ENCODE data around the gene FAM47E. TPM values are rescaled to one million over a fixed set of nuclear protein-coding genes. Genes with fewer than 3 reads are reported as not detected.

Gene FAM47E
- total and polyA plus RNA-seq, 2 donors (not counting 3 experiments of a cell fraction or from before 2014, with no cell fraction given), result 0.11 TPM; not detected in 1

GRCh38 chr4:76306882-76307659, 55.5 kb downstream of the FAM47E start:
- BruUV-seq (replicated peaks), result no TSS peak
- no peak overlapping the region for H3K27ac ChIP-seq (ENCODE audit: insufficient read depth, low read depth, low read length)
- H3K79me2 ChIP-seq (ENCODE audit: control insufficient read depth, insufficient read depth, low read length), result no peaks in the 10 kb centered on the region

More at GRCh38 chr4:76306882-76307659, 55.5 kb downstream of the FAM47E start:
- H3K36me3 ChIP-seq (ENCODE audit: control insufficient read depth in 2 of 2, extremely low read depth in 1 of 2, insufficient read depth in 2 of 2, low read length in 2 of 2), result no peaks in the 10 kb centered on the region
- H3K27me3 ChIP-seq (ENCODE audit: control insufficient read depth in 2 of 2, insufficient read depth in 2 of 2, low read length in 2 of 2), result no peaks in the 10 kb centered on the region
- intact Hi-C loops (cut with micrococcal nuclease), result loop anchor here (1.0 to 2.0 kb wide), 2 partner anchors 68 to 127 kb away; no protein-coding TSS in a partner anchor
- dilution Hi-C loops (cut with MboI; ENCODE audit: extremely low pct_ligation_motif_present, low sequenced_read_pairs), result no loop called here
- POLR2A ChIA-PET, result no interaction called here
- CTCF ChIA-PET, result interaction anchor here (0.8 to 4.6 kb wide), 7 partner anchors 11 to 129 kb away, joined by 3 to 34 read pairs (median 4); no protein-coding TSS in a partner anchor
- no peak for TF ChIP-seq MAX (IDR thresholded peaks at IDR 0.05; ENCODE audit: insufficient read depth, insufficient read length)
- TF ChIP-seq GATA2 (IDR thresholded peaks at IDR 0.05; ENCODE audit: insufficient read depth, insufficient read length, low read depth, low read length), result no peak
- TF ChIP-seq POLR2A (IDR thresholded peaks at IDR 0.05; ENCODE audit: low read depth, low read length), result no peak
- TF ChIP-seq CTCF (IDR thresholded peaks at IDR 0.05; ENCODE audit: extremely low read depth in 1 of 2, insufficient read depth in 1 of 2, low read depth in 1 of 2, low read length in 2 of 2), result peak; percentile 16 to 41
- TF ChIP-seq EZH2 (IDR thresholded peaks at IDR 0.05; ENCODE audit: borderline replicate concordance, low read depth, low read length, severe bottlenecking), result peak; percentile 28
- peak; percentile 80 for FAIRE-seq
- no peaks in the 10 kb centered on the region for H3K9me3 ChIP-seq (replicated peaks; ENCODE audit: control insufficient read depth, insufficient read depth, low read length)
- peak overlapping the region; percentile 98 for H2AFZ ChIP-seq (ENCODE audit: low read depth, low read length)
- no peaks in the 10 kb centered on the region for H4K20me1 ChIP-seq (replicated peaks; ENCODE audit: control insufficient read depth, extremely low read depth, insufficient read depth, low read length)
- H3K4me2 ChIP-seq (ENCODE audit: insufficient read depth, low read length), result peak overlapping the region; percentile 91
- peak overlapping the region; percentile 14 for H3K9ac ChIP-seq (replicated peaks; ENCODE audit: extremely low read depth, insufficient read depth, low read length)
- DNase-seq (ENCODE audit: low read depth, low spot score), result peak; percentile 19
- peaks cover 6% of the 10 kb centered on the region for H3K4me1 ChIP-seq (ENCODE audit: control insufficient read depth, extremely low read depth, insufficient read depth, low read length)
- peak overlapping the region; percentile 33 to 75 (median 66) for H3K4me3 ChIP-seq (replicated peaks in 1 of 3; ENCODE audit: insufficient read depth in 1 of 3, low read depth in 1 of 3, low read length in 3 of 3)
- H3K9me1 ChIP-seq (replicated peaks; ENCODE audit: control insufficient read depth, extremely low read depth, insufficient read depth, low read length), result no peaks in the 10 kb centered on the region

Measured in endothelial cell of umbilical vein (primary cell).